Upper lobe of left lung (tissue), 6 donors: ENCODE data around the gene EEF1B2. TPM values are rescaled to one million over a fixed set of nuclear protein-coding genes. Genes with fewer than 3 reads are reported as not detected.
"Not testable (repeated sequence)": the region's sequence is repeated elsewhere in the genome, so short reads cannot be mapped to it uniquely, and the experiment has no call there.

ENCODE experiments used
- ATAC-seq, 2 donors: fragments of 200-7000 bp; cut with Tn5 transposase; one replicate each; pipeline ENCODE4 v1.9.1; 2022; ENCODE audit warnings: mild to moderate bottlenecking in 2 of 2, moderate library complexity in 2 of 2; ENCODE audit not compliant: low FRiP score in 2 of 2
- DNase-seq, 2 donors: peaks; one replicate each; pipeline ENCODE4 v3.0.0-alpha.2; 2019 to 2020
- H3K27ac ChIP-seq, 4 donors: fragments of 200-600 bp; sonication (generic); one replicate each; pipeline ENCODE4 v1.5.1; 2016 to 2019
- H3K27me3 ChIP-seq, 4 donors: fragments of 200-600 bp; sonication (generic); one replicate each; pipeline ENCODE4 v1.5.1; 2017 to 2019
- H3K36me3 ChIP-seq, 4 donors: fragments of 200-600 bp; sonication (generic); one replicate each; pipeline ENCODE4 v1.5.1; 2016 to 2019
- H3K4me1 ChIP-seq, 4 donors: fragments of 200-600 bp; sonication (generic); one replicate each; pipeline ENCODE4 v1.5.1; 2018 to 2019
- H3K4me3 ChIP-seq, 4 donors: fragments of 200-600 bp; sonication (generic); one replicate each; pipeline ENCODE4 v1.5.1; 2017 to 2019; ENCODE audit warnings: mild to moderate bottlenecking in 2 of 4, moderate library complexity in 1 of 4
- H3K9me3 ChIP-seq, 4 donors: fragments of 200-600 bp; sonication (generic); one replicate each; pipeline ENCODE4 v1.5.1; 2018 to 2019
- CTCF ChIP-seq, 6 experiments: fragments of 450-650 bp in 4 of 6; fragments of 200-600 bp in 2 of 6; sonication (generic) in 2 of 6; IDR thresholded peaks; one replicate each; pipeline ENCODE4 v1.5.1; 2016 to 2019; ENCODE audit warnings: antibody characterized with exemption in 6 of 6
- EP300 ChIP-seq, 4 donors: sonication (generic); formaldehyde crosslinking; IDR thresholded peaks; one replicate each; pipeline ENCODE4 v1.5.1; 2017; ENCODE audit warnings: antibody characterized with exemption in 4 of 4, control low read depth in 2 of 4
- POLR2A ChIP-seq, 4 donors: fragments of 450-650 bp; IDR thresholded peaks; one replicate each; pipeline ENCODE4 v1.5.1; 2016 to 2017; ENCODE audit warnings: antibody characterized with exemption in 4 of 4, mild to moderate bottlenecking in 2 of 4
- POLR2AphosphoS5 ChIP-seq, 2 donors: sonication (generic); formaldehyde crosslinking; IDR thresholded peaks; one replicate each; pipeline ENCODE4 v1.5.1; 2017; ENCODE audit warnings: antibody characterized with exemption in 2 of 2
- WGBS, 2 donors: methylation state at CpG; one replicate each; pipeline ENCODE4 v1.1.5; 2017 to 2018; 5-methylcytosine and 5-hydroxymethylcytosine counted together
- total RNA-seq, 6 donors: library from RNA; depleted of rRNA in 4 of 6; stranded (reverse); fragments of >200 nt in 4 of 6; gene quantifications; one replicate each; pipeline versions ENCODE4 v1.1.0 to v1.2.1, GENCODE V29; 2016 to 2021
- donor health status: DM: no; HTN: no; CAD: no; lungs with moderate emphysema.
- donor health status: DM: no; HTN: yes; CAD: no; lungs with severe emphysema.

Gene EEF1B2
- total RNA-seq, 6 donors from 2014 or later, result 100 to 438 (median 260) TPM

DNA sequence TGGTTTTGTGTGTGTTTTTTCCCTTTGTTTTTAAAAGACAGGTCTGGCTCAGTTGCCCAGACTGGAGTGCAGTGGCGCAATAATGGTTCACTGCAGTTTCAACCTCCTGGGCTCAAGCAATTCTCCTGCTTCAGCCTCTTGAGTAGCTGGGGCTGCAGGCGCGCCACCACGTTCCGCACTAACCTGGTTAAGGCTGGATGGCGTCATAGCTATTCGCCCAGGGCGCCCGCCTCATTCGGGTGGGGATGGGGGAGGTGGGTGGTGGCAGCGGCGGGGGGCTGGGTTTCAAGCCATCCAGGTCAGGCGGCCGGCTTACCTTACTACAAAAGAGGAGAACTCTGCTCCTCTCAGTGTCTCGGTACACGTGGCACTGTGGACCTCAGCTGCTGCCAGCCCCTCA is 42.8 kb downstream of the EEF1B2 start:
- ATAC-seq (no peak), DNase-seq (peak in 1 of 2 donors; percentile 50)
- Histone ChIP-seq H3K27ac (no peak overlapping the region), H3K4me1 (no peaks in the 10 kb centered on the region), H3K36me3 (no peaks in the 10 kb centered on the region), H3K9me3 (no peaks in the 10 kb centered on the region), H3K4me3 (no peak overlapping the region), H3K27me3 (no peaks in the 10 kb centered on the region)
- TF ChIP-seq POLR2AphosphoS5 (IDR thresholded peaks at IDR 0.05) (no peak), CTCF (IDR thresholded peaks at IDR 0.05) (no peak), EP300 (IDR thresholded peaks at IDR 0.05) (no peak), POLR2A (IDR thresholded peaks at IDR 0.05) (no peak)
- WGBS, 2 donors, result 74 to 82% methylated on average over 3 to 16 of the region's 16 CpGs

DNA sequence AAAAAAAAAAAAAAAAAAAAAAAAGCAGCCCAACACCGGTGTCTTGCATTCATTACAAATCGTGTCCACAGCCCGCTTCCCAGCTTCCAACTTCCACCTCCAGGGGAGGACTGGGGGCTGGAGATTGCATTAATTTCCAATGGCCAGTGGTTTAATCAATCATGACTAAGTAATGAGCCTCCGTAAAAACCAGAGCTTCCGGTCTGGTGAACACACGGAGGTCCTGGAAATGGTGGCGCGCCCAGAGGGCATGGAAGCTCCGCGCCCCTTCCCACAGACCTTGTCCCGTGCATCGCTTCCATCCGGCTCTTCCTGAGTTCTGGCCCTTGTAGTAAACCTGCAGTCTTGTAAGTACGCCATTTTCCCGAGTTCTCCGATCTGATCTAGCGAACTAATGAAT is 43.6 kb downstream of the EEF1B2 start:
- no peak for ATAC-seq
- no peaks in the 10 kb centered on the region for H3K27me3 ChIP-seq
- WGBS, 2 donors, result 95% methylated on average over 17 of the region's 17 CpGs

DNA sequence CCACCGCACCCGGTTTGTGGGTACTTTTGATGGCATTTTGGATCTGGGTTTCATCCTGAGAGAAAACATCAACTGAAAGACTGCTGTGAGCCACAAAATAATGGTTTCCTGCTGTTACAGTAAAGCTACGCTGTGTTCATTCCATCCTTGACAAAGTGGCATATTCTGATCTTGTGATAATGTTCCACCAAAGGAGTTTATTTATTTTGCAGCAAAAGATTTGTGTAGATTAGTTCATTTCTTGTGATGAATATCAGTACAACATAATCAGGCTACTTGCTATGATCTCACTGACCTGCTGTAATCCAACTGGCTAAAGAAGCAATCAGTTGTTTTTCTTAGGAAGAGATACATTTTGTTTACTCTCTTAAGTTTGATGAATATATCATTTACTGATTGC is 45.0 kb downstream of the EEF1B2 start:
- WGBS, 2 donors, result 55 to 66% methylated on average over 3 of the region's 3 CpGs
- Histone ChIP-seq H3K4me1 (no peaks in the 10 kb centered on the region), H3K36me3 (no peaks in the 10 kb centered on the region), H3K27ac (no peak overlapping the region), H3K4me3 (no peak overlapping the region), H3K9me3 (no peaks in the 10 kb centered on the region), H3K27me3 (no peaks in the 10 kb centered on the region)
- TF ChIP-seq EP300 (IDR thresholded peaks at IDR 0.05) (no peak), POLR2A (IDR thresholded peaks at IDR 0.05) (no peak), CTCF (IDR thresholded peaks at IDR 0.05) (no peak), POLR2AphosphoS5 (IDR thresholded peaks at IDR 0.05) (no peak)
- ATAC-seq (no peak), DNase-seq (no peak)

More for the DNA sequence above, 43.6 kb downstream of the EEF1B2 start:
- Histone ChIP-seq H3K4me1 (no peaks in the 10 kb centered on the region), H3K4me3 (no peak overlapping the region), H3K36me3 (no peaks in the 10 kb centered on the region), H3K27ac (no peak overlapping the region), H3K9me3 (no peaks in the 10 kb centered on the region)
- no peak for DNase-seq
- TF ChIP-seq CTCF (IDR thresholded peaks at IDR 0.05), result no peak
- no peak for TF ChIP-seq POLR2A (IDR thresholded peaks at IDR 0.05)
- no peak for TF ChIP-seq POLR2AphosphoS5 (IDR thresholded peaks at IDR 0.05)
- no peak for TF ChIP-seq EP300 (IDR thresholded peaks at IDR 0.05)

DNA sequence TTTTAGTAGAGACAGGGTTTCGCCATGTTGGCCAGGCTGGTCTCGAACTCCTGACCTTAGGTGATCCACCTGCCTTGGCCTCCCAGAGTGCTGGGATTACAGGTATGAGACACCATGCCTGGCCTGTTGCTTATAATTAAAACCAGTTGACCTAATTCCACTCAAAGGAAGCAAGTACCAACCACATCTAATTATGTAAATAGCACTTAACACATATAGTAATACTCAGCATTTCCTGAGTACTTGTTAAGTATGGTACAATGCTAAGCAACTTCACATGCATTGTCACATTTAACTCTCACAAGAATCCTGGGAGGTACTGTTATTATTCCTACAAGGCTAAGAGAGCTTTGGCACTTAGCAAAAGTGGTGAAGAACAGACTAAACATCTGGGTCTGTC is 47.6 kb downstream of the EEF1B2 start:
- not testable (repeated sequence) for H3K36me3 ChIP-seq, H3K9me3 ChIP-seq, ATAC-seq, H3K27me3 ChIP-seq, DNase-seq, H3K27ac ChIP-seq, H3K4me1 ChIP-seq, H3K4me3 ChIP-seq
- 83 to 91% methylated on average over 2 of the region's 2 CpGs for WGBS, 2 donors

DNA sequence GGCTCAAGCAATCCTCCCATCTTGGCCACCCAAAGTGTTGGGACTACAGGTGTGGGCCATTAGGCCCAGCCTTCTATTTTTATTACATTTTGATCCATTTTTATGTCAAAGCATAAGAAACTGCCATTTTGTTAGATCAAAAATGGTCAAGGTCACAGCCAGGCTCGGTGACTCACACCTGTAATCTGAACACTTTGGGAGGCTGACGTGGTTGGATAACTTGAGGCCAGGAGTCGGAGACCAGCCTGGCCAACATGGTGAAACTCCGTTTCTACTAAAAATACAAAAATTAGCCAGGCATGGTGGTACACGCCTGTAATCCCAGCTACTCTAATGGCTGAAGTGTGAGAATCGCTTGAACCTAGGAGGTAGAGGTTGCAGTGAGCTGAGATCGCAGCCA is 49.2 kb downstream of the EEF1B2 start:
- H3K4me3 ChIP-seq, result no peak overlapping the region
- H3K36me3 ChIP-seq, result no peaks in the 10 kb centered on the region
- DNase-seq, result no peak
- H3K4me1 ChIP-seq, result no peaks in the 10 kb centered on the region
- H3K27ac ChIP-seq, result no peak overlapping the region
- 92 to 96% methylated on average over 7 of the region's 7 CpGs for WGBS, 2 donors
- ATAC-seq, result no peak
- no peaks in the 10 kb centered on the region for H3K27me3 ChIP-seq
- TF ChIP-seq POLR2A (IDR thresholded peaks at IDR 0.05) (no peak), CTCF (IDR thresholded peaks at IDR 0.05) (no peak), EP300 (IDR thresholded peaks at IDR 0.05) (no peak), POLR2AphosphoS5 (IDR thresholded peaks at IDR 0.05) (no peak)
- no peaks in the 10 kb centered on the region for H3K9me3 ChIP-seq
